ENCODE data around the gene KSR1.
"Not testable (repeated sequence)": the region's sequence is repeated elsewhere in the genome, so short reads cannot be mapped to it uniquely, and the experiment has no call there.

KSR1 gene

GRCh38 chr17:27621942-27622559 lies 165.8 kb downstream of the KSR1 start:
- no peak for DNase-seq

DNA sequence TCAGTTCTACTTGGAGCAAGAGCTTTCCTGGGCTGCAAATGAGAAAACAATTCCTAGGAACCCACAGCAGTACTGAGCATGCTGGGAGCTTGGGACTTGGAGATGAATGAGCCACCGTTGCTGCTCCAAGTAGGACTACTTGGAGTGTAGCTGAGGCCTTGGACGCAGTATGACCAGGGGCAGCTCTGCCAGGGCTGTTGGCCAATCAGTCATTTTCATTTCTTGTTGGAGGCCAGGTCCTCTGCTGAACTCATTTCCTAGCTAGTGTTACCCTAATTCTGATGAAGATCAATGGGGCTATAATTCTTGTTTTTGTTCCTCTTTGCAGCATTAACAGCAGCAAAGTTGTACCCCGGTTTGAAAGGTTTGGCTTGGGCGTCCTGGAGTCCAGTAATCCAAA lies 166.7 kb downstream of the KSR1 start:
- no peak for DNase-seq

DNA sequence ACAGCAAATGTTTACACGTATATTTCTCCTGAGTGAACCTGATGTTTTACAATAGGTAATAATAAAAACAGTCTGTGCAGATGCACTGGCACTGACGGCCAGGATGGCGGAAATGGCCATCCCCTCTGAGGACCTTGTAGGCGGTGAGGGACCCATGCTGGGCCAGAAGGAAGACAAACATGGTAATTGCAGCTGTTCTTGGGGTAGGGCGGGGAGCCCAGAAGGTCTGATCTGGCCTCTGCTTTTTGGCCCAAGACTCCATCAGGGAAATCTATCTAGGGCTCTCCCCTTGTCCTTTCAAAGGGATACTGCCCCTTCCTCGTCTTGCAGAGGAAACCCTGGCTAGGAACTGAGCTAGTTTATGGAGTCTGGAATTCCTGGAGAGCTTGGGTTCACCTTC lies 167.4 kb downstream of the KSR1 start:
- DNase-seq, result no peak

GRCh38 chr17:27624539-27624938 lies 168.3 kb downstream of the KSR1 start:
- DNase-seq, result no peak

GRCh38 chr17:27625856-27626255 lies 169.6 kb downstream of the KSR1 start:
- DNase-seq, result no peak

DNA sequence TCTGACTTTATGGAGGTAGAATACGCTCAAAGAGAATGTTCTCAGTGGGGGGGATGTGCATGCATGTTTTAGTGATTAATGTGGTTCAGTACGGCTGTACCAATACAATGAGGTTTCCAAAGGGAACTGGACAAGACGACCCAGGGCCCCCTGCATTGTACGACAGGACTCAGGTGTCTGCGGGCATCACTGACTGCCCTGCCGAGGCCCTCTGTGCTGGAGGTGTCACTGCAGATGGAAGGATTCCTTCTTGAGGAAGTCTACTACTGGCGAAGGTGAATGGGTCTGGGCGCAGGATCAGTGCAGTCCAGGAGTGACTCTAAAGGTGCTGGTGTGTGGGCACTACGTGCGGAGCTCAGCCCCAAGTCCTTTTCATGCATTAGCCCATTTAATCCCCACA lies 171.3 kb downstream of the KSR1 start:
- no peak for DNase-seq

- no peak for DNase-seq
Measured at GRCh38 chr17:27628376-27628775, 172.1 kb downstream of the KSR1 start.

GRCh38 chr17:27629260-27629659 lies 173.0 kb downstream of the KSR1 start:
- not testable (repeated sequence) for DNase-seq

DNA sequence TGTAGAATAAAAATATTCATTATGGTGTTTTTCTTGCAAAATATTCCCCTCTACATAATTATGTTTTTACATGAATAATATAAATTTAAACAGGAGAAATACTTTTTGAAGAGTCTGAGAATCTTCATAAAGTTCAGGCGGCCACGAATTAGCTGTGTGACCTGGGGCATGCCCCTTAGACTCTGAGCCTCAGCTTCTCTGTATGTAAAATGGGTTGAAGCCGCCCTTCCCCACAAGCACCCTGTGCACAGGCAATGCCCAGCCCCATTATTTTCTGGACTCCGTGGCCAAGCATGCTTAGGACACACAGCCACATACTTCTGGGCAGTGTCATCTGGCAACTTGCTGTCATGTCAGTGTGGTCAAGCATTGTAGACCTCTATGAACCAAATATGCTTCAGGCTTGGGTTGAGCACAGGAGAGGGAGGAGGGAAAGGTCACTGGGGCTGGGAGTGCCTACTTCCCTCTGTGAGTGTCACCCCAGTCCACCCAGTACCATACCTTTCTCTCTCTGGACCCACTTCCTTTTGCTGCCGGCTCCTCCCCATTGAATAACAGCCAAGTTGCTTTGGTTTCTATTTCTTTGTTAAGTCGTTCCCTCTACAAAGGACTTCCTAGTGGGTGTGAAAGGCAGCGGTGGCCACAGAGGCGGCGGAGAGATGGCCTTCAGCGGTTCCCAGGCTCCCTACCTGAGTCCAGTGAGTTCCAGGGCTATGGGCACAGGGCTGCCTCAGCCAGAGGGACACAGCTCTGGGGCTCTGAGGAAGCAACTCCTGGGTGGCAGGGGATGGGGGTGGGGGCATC lies 174.6 kb downstream of the KSR1 start, which contains the start of gene LGALS9:
LGALS9 (plus strand) TSS at position 582 of the 804 bp plus-strand sequence; CDS start at position 660, 78 bp downstream.
- peak; percentile 94 for DNase-seq

- peak; percentile 73 for DNase-seq
Measured at GRCh38 chr17:27631411-27631760, 175.1 kb downstream of the KSR1 start.

DNA sequence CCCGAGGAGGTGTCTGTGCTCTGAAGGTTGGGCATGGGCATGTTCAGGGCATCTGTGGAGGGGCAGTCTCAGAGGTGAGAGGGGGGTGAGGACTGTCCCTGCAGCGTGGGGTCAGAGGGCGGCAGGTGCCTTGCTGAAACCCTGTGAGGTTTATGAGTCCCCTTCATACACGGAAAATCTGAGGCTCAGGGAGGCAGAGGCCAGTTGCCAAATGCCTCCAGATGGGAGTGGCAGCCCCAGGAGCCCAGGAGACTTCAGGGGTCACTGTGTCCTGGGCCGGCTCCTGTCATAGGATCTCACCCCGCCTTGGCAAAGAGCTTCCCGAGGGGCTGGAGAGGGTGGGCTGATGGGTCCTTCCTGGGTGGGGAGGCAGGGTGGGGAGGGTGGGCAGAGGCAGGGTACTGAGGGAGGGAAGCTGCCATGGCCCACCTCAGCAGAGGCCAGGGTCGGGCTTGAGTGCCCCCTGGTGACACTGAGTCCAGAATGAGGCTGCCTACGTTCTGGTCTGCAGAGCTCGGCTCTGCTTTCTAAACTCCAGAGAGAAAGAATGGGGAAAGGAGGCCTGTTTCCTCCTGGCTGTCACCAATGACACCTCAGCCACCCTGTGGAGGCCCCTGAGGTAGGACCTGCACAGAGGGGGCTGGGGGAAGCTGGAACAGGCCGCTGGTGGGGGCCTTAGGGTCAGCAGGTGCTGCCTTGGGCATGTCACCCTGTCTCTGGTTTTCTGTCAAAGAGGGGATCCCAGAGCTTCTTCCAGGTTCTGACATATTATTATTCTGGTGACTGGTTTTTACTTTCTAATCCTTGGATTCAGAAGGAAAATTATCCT lies 175.9 kb downstream of the KSR1 start:
- peak; percentile 66 for DNase-seq

DNA sequence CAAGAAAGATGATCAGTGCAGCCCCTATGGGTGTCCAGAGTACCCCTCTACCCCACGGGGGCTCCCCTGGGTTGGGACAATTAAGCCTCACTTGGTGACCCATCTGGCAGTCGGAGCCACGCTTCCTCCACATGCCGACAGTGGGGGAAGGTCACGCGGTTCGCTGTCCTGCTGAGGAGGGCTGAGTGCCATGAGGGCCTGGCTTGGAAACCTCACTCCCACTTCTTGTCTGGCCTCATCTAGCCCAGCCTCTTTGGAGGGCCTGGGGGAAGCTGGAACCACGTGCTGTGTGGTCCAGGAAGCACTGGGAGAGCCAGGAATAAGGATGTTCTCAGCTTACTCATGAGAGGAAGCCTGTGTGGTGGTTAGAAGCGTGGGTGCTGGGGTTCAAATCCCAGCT lies 176.5 kb downstream of the KSR1 start:
- DNase-seq, result peak; percentile 77

DNA sequence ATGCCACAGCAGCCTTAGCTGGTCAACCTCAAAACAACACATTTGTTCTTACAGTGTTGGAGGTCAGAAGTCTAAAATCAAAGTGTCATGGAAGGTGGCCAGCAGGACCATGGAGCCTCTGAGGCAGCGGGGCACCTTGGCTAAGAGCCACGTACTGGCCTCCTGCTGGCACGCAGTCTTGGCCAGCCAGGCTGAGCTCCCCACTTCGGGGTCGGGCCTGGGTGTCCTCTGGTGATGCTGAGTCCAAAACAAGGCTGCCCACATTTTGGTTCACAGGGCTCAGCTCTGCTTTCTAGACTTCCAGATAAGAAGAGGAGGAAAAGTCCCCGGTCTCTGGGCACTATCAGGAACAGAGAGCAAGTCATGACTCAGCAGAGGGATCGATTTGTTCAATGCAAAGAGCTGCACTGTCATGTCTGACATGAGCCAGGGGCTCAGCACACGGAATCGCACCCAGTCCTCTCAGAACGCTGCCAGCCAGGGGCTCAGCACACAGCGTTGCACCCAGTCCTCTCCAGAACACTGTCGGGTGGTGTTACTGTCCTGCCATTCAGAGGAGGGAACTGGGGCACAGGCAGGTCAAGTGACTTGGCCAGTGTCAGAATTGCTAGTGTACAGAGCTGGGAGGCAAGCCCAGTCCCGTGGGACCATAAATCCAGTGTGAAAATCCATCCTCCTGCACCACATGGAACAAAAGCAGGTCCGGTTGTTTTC lies 177.2 kb downstream of the KSR1 start:
- DNase-seq, result peak; percentile 87

DNA sequence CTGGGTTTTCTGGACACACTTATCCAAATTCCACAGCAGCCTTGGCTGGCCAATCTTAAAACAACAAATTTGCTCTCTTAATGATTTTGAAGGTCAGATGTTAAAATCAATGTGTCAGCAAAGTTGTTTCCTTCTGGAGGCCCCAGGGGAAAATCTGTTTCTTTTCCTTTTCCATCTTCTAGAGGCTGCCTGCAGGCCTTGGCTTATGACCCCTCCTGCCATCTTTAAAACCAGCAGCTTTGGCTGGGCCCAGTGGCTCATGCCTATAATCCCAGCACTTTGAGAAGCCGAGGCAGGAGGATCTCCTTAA lies 177.7 kb downstream of the KSR1 start:
- DNase-seq, result no peak

- DNase-seq, result peak; percentile 65
Measured at GRCh38 chr17:27634776-27635175, 178.5 kb downstream of the KSR1 start.

GRCh38 chr17:27635275-27635823 lies 179.1 kb downstream of the KSR1 start:
- DNase-seq, result peak; percentile 93

DNA sequence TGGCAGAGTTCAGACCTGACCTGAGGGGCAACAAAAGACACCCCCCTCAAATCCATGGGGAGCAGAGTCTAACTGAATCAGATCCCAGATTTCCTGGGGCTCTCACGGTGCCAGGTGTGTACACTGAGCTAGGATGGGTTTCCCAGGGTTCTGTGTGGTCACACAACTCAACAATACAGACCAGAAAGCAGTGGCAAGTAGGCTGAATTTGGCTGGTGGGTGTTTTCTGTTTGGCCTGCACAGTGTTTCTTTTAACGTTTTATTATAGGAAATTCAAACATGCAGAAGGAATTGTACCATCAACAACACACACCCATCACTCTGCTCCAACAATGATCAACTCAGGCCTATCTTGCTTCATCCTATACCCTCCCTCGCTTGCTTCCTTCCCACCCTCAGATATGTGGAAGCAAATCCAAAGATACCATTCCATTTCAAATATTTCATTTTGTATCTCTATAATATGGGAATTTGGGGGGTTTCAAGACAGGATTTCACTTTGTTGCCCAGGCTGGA lies 179.8 kb downstream of the KSR1 start:
- DNase-seq, result not testable (repeated sequence)

GRCh38 chr17:27637818-27638217 lies 181.6 kb downstream of the KSR1 start:
- DNase-seq, result not testable (repeated sequence)

DNA sequence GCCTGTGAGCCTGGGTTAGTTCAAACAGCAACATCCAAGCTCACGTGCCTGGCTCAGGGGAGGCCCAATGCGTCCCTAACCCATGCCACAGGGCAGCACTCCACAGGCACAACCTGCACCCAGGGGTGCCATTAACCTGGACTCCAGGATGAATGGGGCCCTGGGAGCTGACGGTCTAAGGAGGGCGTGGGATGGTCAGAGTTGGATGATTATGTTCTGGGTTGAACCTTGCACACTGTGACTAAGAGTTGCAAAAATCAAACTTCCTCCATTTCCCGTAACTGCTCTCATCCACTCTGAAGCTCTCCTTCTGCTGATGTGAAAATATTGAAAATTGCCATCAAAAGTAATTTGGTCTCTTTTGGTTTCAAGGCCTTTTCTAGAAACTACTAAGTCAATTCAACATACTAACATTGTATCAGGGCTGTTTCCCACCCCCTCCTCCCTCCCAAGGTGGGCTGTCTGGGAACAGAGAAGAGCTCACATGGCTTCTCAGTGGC lies 182.2 kb downstream of the KSR1 start:
- DNase-seq, result not testable (repeated sequence)

- no peak for DNase-seq
Measured at GRCh38 chr17:27640790-27641189, 184.5 kb downstream of the KSR1 start.

GRCh38 chr17:27644586-27644985 lies 188.3 kb downstream of the KSR1 start:
- DNase-seq, result no peak

GRCh38 chr17:27645621-27646020 lies 189.4 kb downstream of the KSR1 start:
- DNase-seq, result not testable (repeated sequence)
